Coronary artery (tissue), 2 donors: ENCODE results near the gene EIF2S2.

Experiments used
- DNase-seq: peaks from one replicate; pipeline ENCODE4 v3.0.0-alpha.2; 2017; ENCODE audit warnings: low spot score
- H3K27ac ChIP-seq, 2 donors: fragments of 200-600 bp; sonication (generic); one replicate each; pipeline ENCODE4 v1.5.1; 2016 to 2019
- H3K4me3 ChIP-seq: fragments of 200-600 bp; sonication (generic); 2 replicates; pipeline ENCODE4 v1.5.1; 2016; ENCODE audit warnings: mild to moderate bottlenecking, moderate library complexity
- TF ChIP-seq, protein P1 (sequence below): fragments of 200-600 bp; sonication (generic); IDR thresholded peaks from one replicate; pipeline ENCODE4 v1.5.1; 2019; ENCODE audit warnings: antibody characterized with exemption

EIF2S2 gene

GRCh38 chr20:34085544-34086040 lies 26.5 kb downstream of the EIF2S2 start:
- TF ChIP-seq, protein P1, sequence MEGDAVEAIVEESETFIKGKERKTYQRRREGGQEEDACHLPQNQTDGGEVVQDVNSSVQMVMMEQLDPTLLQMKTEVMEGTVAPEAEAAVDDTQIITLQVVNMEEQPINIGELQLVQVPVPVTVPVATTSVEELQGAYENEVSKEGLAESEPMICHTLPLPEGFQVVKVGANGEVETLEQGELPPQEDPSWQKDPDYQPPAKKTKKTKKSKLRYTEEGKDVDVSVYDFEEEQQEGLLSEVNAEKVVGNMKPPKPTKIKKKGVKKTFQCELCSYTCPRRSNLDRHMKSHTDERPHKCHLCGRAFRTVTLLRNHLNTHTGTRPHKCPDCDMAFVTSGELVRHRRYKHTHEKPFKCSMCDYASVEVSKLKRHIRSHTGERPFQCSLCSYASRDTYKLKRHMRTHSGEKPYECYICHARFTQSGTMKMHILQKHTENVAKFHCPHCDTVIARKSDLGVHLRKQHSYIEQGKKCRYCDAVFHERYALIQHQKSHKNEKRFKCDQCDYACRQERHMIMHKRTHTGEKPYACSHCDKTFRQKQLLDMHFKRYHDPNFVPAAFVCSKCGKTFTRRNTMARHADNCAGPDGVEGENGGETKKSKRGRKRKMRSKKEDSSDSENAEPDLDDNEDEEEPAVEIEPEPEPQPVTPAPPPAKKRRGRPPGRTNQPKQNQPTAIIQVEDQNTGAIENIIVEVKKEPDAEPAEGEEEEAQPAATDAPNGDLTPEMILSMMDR, result no peak
- Histone ChIP-seq H3K27ac (no peak overlapping the region), H3K4me3 (no peak overlapping the region)
- no peak for DNase-seq

- TF ChIP-seq, protein P1, result no peak
- Histone ChIP-seq H3K4me3 (no peak overlapping the region), H3K27ac (peak overlapping the region in 1 of 2 donors; percentile 70)
- no peak for DNase-seq
Measured at GRCh38 chr20:34084227-34084923, 27.7 kb downstream of the EIF2S2 start.

GRCh38 chr20:34083781-34084180 lies 28.3 kb downstream of the EIF2S2 start:
- DNase-seq, result no peak
- Histone ChIP-seq H3K27ac (peak overlapping the region; percentile 62 to 70), H3K4me3 (no peak overlapping the region)
- TF ChIP-seq, protein P1, result no peak

DNA sequence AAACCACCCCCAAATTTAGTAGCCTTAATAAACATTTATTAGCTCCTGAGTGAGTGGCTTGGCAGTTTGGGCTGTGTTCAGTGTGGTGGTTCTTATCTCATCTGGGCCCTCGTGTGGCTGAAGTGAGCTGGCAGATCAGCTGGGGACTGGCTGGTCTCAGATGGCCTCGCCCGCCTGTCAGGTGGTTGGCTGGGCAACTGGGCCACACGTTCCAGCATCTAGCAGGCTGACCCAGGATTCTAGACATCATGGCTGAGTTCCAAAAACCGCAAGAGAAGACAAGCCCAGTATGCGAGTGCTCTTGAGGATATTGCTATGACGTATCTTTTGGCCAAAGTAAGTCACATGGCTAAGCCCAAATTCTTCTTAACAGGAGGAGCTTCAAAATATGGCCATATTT lies 28.9 kb downstream of the EIF2S2 start:
- Histone ChIP-seq H3K4me3 (no peak overlapping the region), H3K27ac (peak overlapping the region; percentile 62 to 70)
- peak; percentile 86 for DNase-seq
- TF ChIP-seq, protein P1, result no peak

DNA sequence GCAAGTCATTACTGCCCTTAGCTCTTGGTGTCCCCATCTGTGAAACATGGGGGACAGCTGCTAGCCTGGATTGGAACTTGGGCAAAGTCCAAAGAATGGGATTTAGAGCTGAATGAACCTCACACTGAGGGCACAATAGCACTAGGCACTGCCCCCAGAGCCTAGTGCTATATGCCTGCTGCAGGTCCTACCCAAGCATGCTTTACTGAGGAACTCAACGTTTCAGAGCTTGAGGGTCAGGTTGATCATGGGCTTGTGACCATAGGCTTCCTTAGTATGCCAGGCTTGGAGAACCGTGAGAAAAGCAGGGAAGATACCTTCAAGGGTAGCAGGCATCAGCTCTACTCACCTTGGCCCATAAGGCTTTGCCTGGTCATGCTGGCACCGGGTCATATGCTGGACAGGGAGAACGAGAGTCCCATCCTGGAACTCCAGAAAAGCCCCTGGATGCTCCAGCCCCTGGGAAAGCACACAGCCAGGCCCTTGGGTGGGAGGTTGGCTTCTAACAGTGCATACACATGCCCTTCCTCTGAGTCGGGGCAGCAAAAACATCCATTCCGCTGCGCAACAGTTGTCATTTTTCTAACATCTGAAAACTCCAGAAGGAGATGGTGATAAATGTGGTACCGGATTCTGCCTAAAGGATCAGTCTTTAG lies 29.7 kb downstream of the EIF2S2 start:
- TF ChIP-seq, protein P1, result no peak
- DNase-seq, result no peak
- peak overlapping the region; percentile 62 to 70 for H3K27ac ChIP-seq
- no peak overlapping the region for H3K4me3 ChIP-seq

GRCh38 chr20:34079818-34080217 lies 32.2 kb downstream of the EIF2S2 start:
- TF ChIP-seq, protein P1, result no peak
- Histone ChIP-seq H3K27ac (no peak overlapping the region), H3K4me3 (no peak overlapping the region)
- DNase-seq, result no peak

DNA sequence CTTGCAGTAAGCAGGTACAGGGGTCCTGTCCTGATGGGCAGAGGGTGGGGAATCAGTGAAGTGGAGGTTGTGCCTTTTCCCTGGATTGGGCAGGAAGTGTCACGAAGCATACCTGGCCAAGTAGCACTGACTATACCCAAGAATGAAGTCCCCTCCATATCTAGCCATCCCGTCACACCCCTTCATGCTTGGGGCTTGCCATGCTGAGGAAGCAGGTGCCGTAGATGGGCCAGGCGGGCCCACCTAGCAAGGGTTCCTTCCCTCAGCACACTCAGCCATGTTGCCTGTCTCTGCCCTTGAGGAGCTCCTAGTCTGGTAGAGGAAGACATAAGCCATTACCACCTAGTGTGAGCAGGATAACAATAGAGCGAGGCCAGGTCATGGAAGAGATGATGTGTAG lies 33.5 kb downstream of the EIF2S2 start:
- Histone ChIP-seq H3K4me3 (no peak overlapping the region), H3K27ac (no peak overlapping the region)
- DNase-seq, result no peak
- TF ChIP-seq, protein P1, result no peak
